ENCODE measurements around the gene ACY1.

ACY1 gene

GRCh38 chr3:51946796-51947195 is 36.5 kb upstream of the ACY1 start:
- Histone ChIP-seq H3K4me3 (ENCODE audit: low read length) (no peak overlapping the region), H4K20me1 (ENCODE audit: insufficient read depth, low read length) (no peaks in the 10 kb centered on the region), H3K9me3 (replicated peaks; ENCODE audit: insufficient read depth, low read length) (no peaks in the 10 kb centered on the region), H3K27me3 (replicated peaks; ENCODE audit: insufficient read depth, low read length) (no peaks in the 10 kb centered on the region), H3K4me1 (ENCODE audit: low read length) (0 out of 2 replicates have a peak, but pooled peaks cover 6% of the 10 kb centered on the region), H3K9ac (ENCODE audit: low read length) (no peak overlapping the region), H3K4me2 (ENCODE audit: low read depth, low read length) (no peak overlapping the region), H3F3A (ENCODE audit: insufficient read depth, low read length) (no peaks in the 10 kb centered on the region), H3K36me3 (replicated peaks; ENCODE audit: insufficient read depth, low read length) (no peaks in the 10 kb centered on the region), H3K79me2 (ENCODE audit: low read length) (no peaks in the 10 kb centered on the region), H3K9me2 (replicated peaks; ENCODE audit: insufficient read depth, low read length) (no peaks in the 10 kb centered on the region), H2AFZ (ENCODE audit: low read length) (no peak overlapping the region), H3K27ac (ENCODE audit: low read length) (no peak overlapping the region)
- TF ChIP-seq CTCF (IDR thresholded peaks at IDR 0.05; ENCODE audit: low read length) (no peak), EZH2phosphoT487 (IDR thresholded peaks at IDR 0.05; ENCODE audit: low read length) (no peak), EZH2 (optimal IDR thresholded peaks at IDR 0.05; ENCODE audit: low read depth, low read length) (no peak)
- no peak for DNase-seq

GRCh38 chr3:51947215-51947900 is 36.0 kb upstream of the ACY1 start:
- Histone ChIP-seq H3K27me3 (replicated peaks; ENCODE audit: insufficient read depth, low read length) (no peaks in the 10 kb centered on the region), H3K9me3 (replicated peaks; ENCODE audit: insufficient read depth, low read length) (no peaks in the 10 kb centered on the region), H2AFZ (ENCODE audit: low read length) (no peak overlapping the region), H3K4me2 (ENCODE audit: low read depth, low read length) (no peak overlapping the region), H3K4me3 (ENCODE audit: low read length) (no peak overlapping the region), H3K9me2 (replicated peaks; ENCODE audit: insufficient read depth, low read length) (no peaks in the 10 kb centered on the region), H3K36me3 (replicated peaks; ENCODE audit: insufficient read depth, low read length) (no peaks in the 10 kb centered on the region), H3F3A (ENCODE audit: insufficient read depth, low read length) (no peaks in the 10 kb centered on the region), H3K4me1 (ENCODE audit: low read length) (0 out of 2 replicates have a peak, but pooled peaks cover 6% of the 10 kb centered on the region), H3K79me2 (ENCODE audit: low read length) (no peaks in the 10 kb centered on the region), H4K20me1 (ENCODE audit: insufficient read depth, low read length) (no peaks in the 10 kb centered on the region), H3K9ac (ENCODE audit: low read length) (no peak overlapping the region), H3K27ac (ENCODE audit: low read length) (no peak overlapping the region)
- DNase-seq, result no peak
- TF ChIP-seq EZH2phosphoT487 (IDR thresholded peaks at IDR 0.05; ENCODE audit: low read length), result no peak
- TF ChIP-seq CTCF (IDR thresholded peaks at IDR 0.05; ENCODE audit: low read length), result no peak
- TF ChIP-seq EZH2 (optimal IDR thresholded peaks at IDR 0.05; ENCODE audit: low read depth, low read length), result no peak

- Histone ChIP-seq H3K9me3 (replicated peaks; ENCODE audit: insufficient read depth, low read length) (no peaks in the 10 kb centered on the region), H3K9me2 (replicated peaks; ENCODE audit: insufficient read depth, low read length) (no peaks in the 10 kb centered on the region), H3K36me3 (replicated peaks; ENCODE audit: insufficient read depth, low read length) (no peaks in the 10 kb centered on the region), H3K4me1 (ENCODE audit: low read length) (0 out of 2 replicates have a peak, but pooled peaks cover 3% of the 10 kb centered on the region), H4K20me1 (ENCODE audit: insufficient read depth, low read length) (no peaks in the 10 kb centered on the region), H3K4me3 (ENCODE audit: low read length) (no peak overlapping the region), H2AFZ (ENCODE audit: low read length) (no peak overlapping the region), H3K27me3 (replicated peaks; ENCODE audit: insufficient read depth, low read length) (no peaks in the 10 kb centered on the region), H3K79me2 (ENCODE audit: low read length) (no peaks in the 10 kb centered on the region), H3K4me2 (ENCODE audit: low read depth, low read length) (no peak overlapping the region), H3K9ac (ENCODE audit: low read length) (no peak overlapping the region), H3K27ac (ENCODE audit: low read length) (no peak overlapping the region), H3F3A (ENCODE audit: insufficient read depth, low read length) (no peaks in the 10 kb centered on the region)
- no peak for TF ChIP-seq CTCF (IDR thresholded peaks at IDR 0.05; ENCODE audit: low read length)
- no peak for TF ChIP-seq EZH2 (optimal IDR thresholded peaks at IDR 0.05; ENCODE audit: low read depth, low read length)
- TF ChIP-seq EZH2phosphoT487 (IDR thresholded peaks at IDR 0.05; ENCODE audit: low read length), result no peak
- no peak for DNase-seq
These were observed 35.2 kb upstream of the ACY1 start for GRCh38 chr3:51948016-51948580.

Data from MM.1S (cell line).